BLaER1 treated with 17β-estradiol and CSF1 and Interleukin-3, amounts not matched to agents 10 nM and 100 nM (cell line): ENCODE measurements around the gene TIAM2.

Source experiments
- H3K27ac ChIP-seq, 11 experiments: shearing (Covaris generic); formaldehyde crosslinking; 2 replicates each; pipeline ENCODE4 v1.8.1; 2022
- H3K27me3 ChIP-seq, 11 experiments: shearing (Covaris generic); formaldehyde crosslinking; 2 replicates each; pipeline ENCODE4 v1.8.1; 2022
- H3K36me3 ChIP-seq, 11 experiments: shearing (Covaris generic); formaldehyde crosslinking; 2 replicates each; pipeline ENCODE4 v1.8.1; 2022
- H3K4me1 ChIP-seq, 10 experiments: shearing (Covaris generic); formaldehyde crosslinking; 2 replicates each; pipeline ENCODE4 v1.8.1; 2022
- H3K4me2 ChIP-seq, 11 experiments: shearing (Covaris generic); formaldehyde crosslinking; 2 replicates each; pipeline ENCODE4 v1.8.1; 2022
- H3K4me3 ChIP-seq, 10 experiments: shearing (Covaris generic); formaldehyde crosslinking; 2 replicates each; pipeline ENCODE4 v1.8.1; 2022
- H3K9ac ChIP-seq, 11 experiments: shearing (Covaris generic); formaldehyde crosslinking; 2 replicates each; pipeline ENCODE4 v1.8.1; 2022
- H3K9me3 ChIP-seq, 11 experiments: shearing (Covaris generic); formaldehyde crosslinking; replicated peaks in 1 of 11; 2 replicates each; pipeline ENCODE4 v1.8.1; 2022
- H4K20me1 ChIP-seq, 11 experiments: shearing (Covaris generic); formaldehyde crosslinking; 2 replicates each; pipeline ENCODE4 v1.8.1; 2022
- Cebpa-rat ChIP-seq, 11 experiments: shearing (Covaris generic); IDR thresholded peaks; 2 replicates each; pipeline ENCODE4 v1.8.1; 2022

TIAM2 gene

GRCh38 chr6:155077331-155077730, 82.2 kb downstream of the TIAM2 start:
- no peaks in the 10 kb centered on the region for H3K9me3 ChIP-seq
- no peaks in the 10 kb centered on the region for H3K36me3 ChIP-seq
- no peaks in the 10 kb centered on the region for H4K20me1 ChIP-seq
- no peak overlapping the region for H3K9ac ChIP-seq
- H3K27me3 ChIP-seq, result no peaks in the 10 kb centered on the region
- TF ChIP-seq Cebpa-rat (IDR thresholded peaks at IDR 0.05), result no peak
- no peak overlapping the region for H3K4me3 ChIP-seq
- H3K27ac ChIP-seq, result no peak overlapping the region
- H3K4me1 ChIP-seq, result peaks cover 12 to 33% (median 17%) of the 10 kb centered on the region in 10 experiments
- H3K4me2 ChIP-seq, result peak overlapping the region in 3 of 11 experiments; percentile 38 to 67 (median 55); a peak in 2 of 22 replicates

- no peak overlapping the region for H3K4me3 ChIP-seq
- H3K27ac ChIP-seq, result 0 out of 22 replicates have a peak overlapping the region, but pooled peaks of 1 of the 11 experiments have one; percentile 14
- no peaks in the 10 kb centered on the region for H3K27me3 ChIP-seq
- H3K36me3 ChIP-seq, result no peaks in the 10 kb centered on the region
- no peaks in the 10 kb centered on the region for H3K9me3 ChIP-seq
- H3K9ac ChIP-seq, result 0 out of 22 replicates have a peak overlapping the region, but pooled peaks of 1 of the 11 experiments have one; percentile 14
- peaks cover 12 to 33% (median 17%) of the 10 kb centered on the region in 10 experiments for H3K4me1 ChIP-seq
- H4K20me1 ChIP-seq, result no peaks in the 10 kb centered on the region
- H3K4me2 ChIP-seq, result peak overlapping the region; percentile 35 to 67 (median 56)
- TF ChIP-seq Cebpa-rat (IDR thresholded peaks at IDR 0.05), result no peak
Measured at GRCh38 chr6:155077784-155078183, 82.7 kb downstream of the TIAM2 start.

- no peak overlapping the region for H3K4me3 ChIP-seq
- H3K4me1 ChIP-seq, result peaks cover 12 to 33% (median 18%) of the 10 kb centered on the region in 10 experiments
- H3K9me3 ChIP-seq, result no peaks in the 10 kb centered on the region
- H3K27ac ChIP-seq, result peak overlapping the region in 2 of 11 experiments; percentile 14 to 22; a peak in 1 of 22 replicates
- H4K20me1 ChIP-seq, result no peaks in the 10 kb centered on the region
- H3K9ac ChIP-seq, result peak overlapping the region in 2 of 11 experiments; percentile 30 to 31; a peak in 1 of 22 replicates
- H3K36me3 ChIP-seq, result no peaks in the 10 kb centered on the region
- no peaks in the 10 kb centered on the region for H3K27me3 ChIP-seq
- peak overlapping the region; percentile 35 to 67 (median 56) for H3K4me2 ChIP-seq
- TF ChIP-seq Cebpa-rat (IDR thresholded peaks at IDR 0.05), result no peak
Measured at GRCh38 chr6:155078331-155078745, 83.2 kb downstream of the TIAM2 start.

GRCh38 chr6:155079985-155080452, 84.9 kb downstream of the TIAM2 start:
- Histone ChIP-seq H3K27ac (no peak overlapping the region; a peak in 1 of 22 replicates), H3K4me2 (peak overlapping the region in 3 of 11 experiments; percentile 18 to 38 (median 22); a peak in 4 of 22 replicates), H3K4me3 (no peak overlapping the region)

GRCh38 chr6:155080881-155081845, 86.0 kb downstream of the TIAM2 start:
- H3K36me3 ChIP-seq, result no peaks in the 10 kb centered on the region
- no peak overlapping the region for H3K27ac ChIP-seq
- 0 out of 22 replicates have a peak overlapping the region, but pooled peaks of 2 of the 11 experiments have one; percentile 22 to 38 for H3K4me2 ChIP-seq
- no peak overlapping the region for H3K4me3 ChIP-seq
- no peaks in the 10 kb centered on the region for H3K9me3 ChIP-seq
- no peak for TF ChIP-seq Cebpa-rat (IDR thresholded peaks at IDR 0.05)
- H3K27me3 ChIP-seq, result no peaks in the 10 kb centered on the region
- H3K9ac ChIP-seq, result no peak overlapping the region
- H4K20me1 ChIP-seq, result no peaks in the 10 kb centered on the region
- peaks cover 12 to 33% (median 18%) of the 10 kb centered on the region in 10 experiments for H3K4me1 ChIP-seq

More at GRCh38 chr6:155079985-155080452, 84.9 kb downstream of the TIAM2 start:
- Histone ChIP-seq H3K9me3 (no peaks in the 10 kb centered on the region), H3K9ac (no peak overlapping the region), H4K20me1 (no peaks in the 10 kb centered on the region), H3K4me1 (peaks cover 12 to 33% (median 18%) of the 10 kb centered on the region in 10 experiments), H3K27me3 (no peaks in the 10 kb centered on the region), H3K36me3 (no peaks in the 10 kb centered on the region)
- no peak for TF ChIP-seq Cebpa-rat (IDR thresholded peaks at IDR 0.05)

GRCh38 chr6:155084431-155085123, 89.5 kb downstream of the TIAM2 start:
- no peak overlapping the region for H3K27ac ChIP-seq
- H3K4me3 ChIP-seq, result no peak overlapping the region
- no peaks in the 10 kb centered on the region for H4K20me1 ChIP-seq
- no peak for TF ChIP-seq Cebpa-rat (IDR thresholded peaks at IDR 0.05)
- H3K9ac ChIP-seq, result no peak overlapping the region
- no peak overlapping the region for H3K4me2 ChIP-seq
- no peaks in the 10 kb centered on the region for H3K36me3 ChIP-seq
- H3K4me1 ChIP-seq, result peaks cover 0 to 14% (median 5%) of the 10 kb centered on the region in 10 experiments; a peak in 8 of 20 replicates
- H3K9me3 ChIP-seq, result no peaks in the 10 kb centered on the region
- H3K27me3 ChIP-seq, result no peaks in the 10 kb centered on the region

- no peak overlapping the region for H3K27ac ChIP-seq
- H3K4me2 ChIP-seq, result no peak overlapping the region
- no peaks in the 10 kb centered on the region for H3K27me3 ChIP-seq
Measured at GRCh38 chr6:155085582-155086257, 90.6 kb downstream of the TIAM2 start.

GRCh38 chr6:155088856-155089255, 93.7 kb downstream of the TIAM2 start:
- Histone ChIP-seq H3K4me3 (no peak overlapping the region), H3K27ac (no peak overlapping the region), H4K20me1 (no peaks in the 10 kb centered on the region), H3K36me3 (no peaks in the 10 kb centered on the region), H3K9me3 (no peaks in the 10 kb centered on the region), H3K4me2 (no peak overlapping the region), H3K9ac (no peak overlapping the region), H3K27me3 (no peaks in the 10 kb centered on the region), H3K4me1 (no peaks in the 10 kb centered on the region)
- TF ChIP-seq Cebpa-rat (IDR thresholded peaks at IDR 0.05), result no peak

More at GRCh38 chr6:155085582-155086257, 90.6 kb downstream of the TIAM2 start:
- Histone ChIP-seq H3K9me3 (no peaks in the 10 kb centered on the region), H3K36me3 (no peaks in the 10 kb centered on the region), H4K20me1 (no peaks in the 10 kb centered on the region), H3K4me1 (peaks cover 0 to 5% (median 1%) of the 10 kb centered on the region in 10 experiments; a peak in 4 of 20 replicates), H3K9ac (no peak overlapping the region), H3K4me3 (no peak overlapping the region)
- no peak for TF ChIP-seq Cebpa-rat (IDR thresholded peaks at IDR 0.05)
